Airway epithelial cell (primary cell): ENCODE measurements around the gene METTL5. TPM values are rescaled to one million over a fixed set of nuclear protein-coding genes. Genes with fewer than 3 reads are reported as not detected.

Source experiments
- total RNA-seq: library from RNA; depleted of rRNA; stranded (reverse); fragments of >200 nt; gene quantifications from 2 replicates; pipeline ENCODE4 v1.2.3, GENCODE V29; 2015

Gene METTL5
- 78.2 and 93.7 TPM in 2 replicates for total RNA-seq

DNA sequence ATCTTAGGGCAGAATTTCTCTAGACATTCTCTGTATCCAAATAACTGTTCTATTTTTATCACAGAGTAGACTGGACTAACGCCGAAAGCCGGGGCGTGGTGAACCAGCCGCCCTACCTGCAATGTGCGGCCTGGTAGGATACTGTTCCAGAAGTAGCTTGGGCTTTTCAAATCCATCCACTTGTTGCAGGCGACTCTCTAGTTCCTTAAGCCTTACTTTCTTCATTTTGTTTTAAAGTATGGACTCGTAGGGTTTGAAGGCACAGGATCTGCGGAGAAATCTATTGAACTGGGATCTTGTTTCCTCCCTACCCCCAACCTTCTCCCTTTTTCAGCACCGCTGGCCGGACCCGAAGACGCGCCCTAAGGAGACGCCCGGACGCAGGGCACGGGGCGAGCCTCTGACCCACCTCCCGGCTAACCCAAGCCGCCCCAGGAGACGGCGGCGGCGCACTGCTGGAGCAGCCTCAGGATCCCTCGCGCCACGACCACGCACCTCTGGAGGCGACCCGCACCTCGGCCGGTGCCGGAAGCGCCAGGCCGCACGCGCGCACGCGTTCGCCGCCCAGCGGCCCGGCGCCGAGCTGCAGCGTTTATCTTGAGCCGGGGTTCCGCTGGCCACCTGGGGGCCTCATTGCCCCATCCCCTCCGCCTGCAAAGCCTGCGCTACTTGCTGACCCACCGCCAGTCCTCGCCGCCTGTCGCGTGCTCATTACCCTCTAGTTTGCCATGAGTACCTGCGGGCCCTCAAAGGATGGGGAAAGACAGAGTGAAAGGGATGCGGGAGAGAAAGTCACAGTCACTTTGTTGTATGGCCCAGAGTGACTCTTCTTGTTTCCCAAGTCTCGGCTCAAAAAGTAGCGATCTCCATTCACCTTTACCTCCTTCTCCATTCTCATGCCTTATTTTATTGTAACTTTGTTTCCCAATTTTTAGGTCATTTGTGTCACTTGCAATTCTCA, at the start of gene METTL5:
Gene METTL5 (minus strand): TSS at position 533 of the 961 bp plus-strand sequence. CDS start 308 bp downstream, at position 225.

GRCh38 chr2:169827272-169828140, 2.8 kb upstream of the METTL5 start, which contains the start of gene UBR3:
Gene UBR3 (plus strand): TSS chr2:169827454. CDS start chr2:169827508, 54 bp downstream.

DNA sequence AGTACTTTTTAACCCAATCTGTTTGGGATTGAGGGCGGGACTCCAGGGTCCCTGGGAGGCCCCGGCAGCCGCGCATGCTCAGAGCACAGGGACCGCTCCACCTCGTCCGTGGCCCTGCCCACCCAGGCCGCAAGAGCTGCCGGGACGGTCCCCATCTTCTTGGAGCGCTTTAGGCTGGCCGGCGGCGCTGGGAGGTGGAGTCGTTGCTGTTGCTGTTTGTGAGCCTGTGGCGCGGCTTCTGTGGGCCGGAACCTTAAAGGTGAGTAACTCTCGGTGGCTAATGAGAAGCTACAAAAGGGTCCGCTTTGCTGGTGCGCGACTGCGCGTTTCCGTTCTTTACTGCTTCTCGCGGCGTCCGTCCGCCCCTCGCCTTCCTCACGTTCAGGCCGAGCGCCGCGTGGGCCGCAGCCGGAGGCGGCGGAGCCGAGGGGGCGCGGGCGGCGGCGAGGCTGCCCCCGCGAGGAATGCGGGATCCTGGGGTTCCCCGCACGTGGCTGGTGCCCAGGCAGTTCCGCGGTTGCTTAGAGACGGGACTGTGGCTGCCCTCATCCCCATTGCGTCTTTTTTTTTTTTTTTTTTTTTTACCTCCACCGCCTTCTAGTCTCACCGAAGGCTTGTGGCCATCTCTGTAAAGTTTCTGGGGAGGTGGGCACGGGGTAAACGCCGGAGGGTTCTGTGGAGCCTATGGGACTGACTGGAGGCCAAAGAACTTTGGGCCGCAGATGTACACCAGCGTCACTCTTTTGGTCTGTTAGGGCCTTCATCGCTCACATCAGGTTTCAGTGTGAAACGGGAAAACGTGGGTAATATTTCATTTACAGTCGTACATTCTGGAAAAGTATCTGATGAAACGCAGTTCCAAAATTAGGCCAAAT, 25.8 kb downstream of the METTL5 start, which contains the start of gene SSB:
Gene SSB (plus strand): TSS at position 154 of the 875 bp plus-strand sequence. CDS start 2,090 bp downstream, outside the sequence.

Other genes with a start within 250 kb of the METTL5 start
- gene PPIG, start 240.6 kb downstream of the METTL5 start, total RNA-seq, result 14.1 and 20.7 TPM in 2 replicates
- 0.35 TPM in 1 of 2 replicates, not detected in the other for gene CFAP210, start 130.5 kb downstream of the METTL5 start, total RNA-seq
- 1.9 and 2.0 TPM in 2 replicates for gene PHOSPHO2, start 130.4 kb downstream of the METTL5 start, total RNA-seq
- 9.1 and 10.8 TPM in 2 replicates for gene KLHL23, start 91.1 kb downstream of the METTL5 start, total RNA-seq
- 85.1 and 85.3 TPM in 2 replicates for gene SSB, start 26.0 kb downstream of the METTL5 start, total RNA-seq
- 11.9 and 18.5 TPM in 2 replicates for gene UBR3, start 2.5 kb upstream of the METTL5 start, total RNA-seq